SKM-1 (cell line): ENCODE results near the gene CDK19.
"Not testable (repeated sequence)": the region's sequence is repeated elsewhere in the genome, so short reads cannot be mapped to it uniquely, and the experiment has no call there.

Experiments
- DNase-seq: peaks from one replicate; lab custom pipeline; 2025; ENCODE audit not compliant: unreplicated experiment; lab: John Stamatoyannopoulos, UW

Gene CDK19

DNA sequence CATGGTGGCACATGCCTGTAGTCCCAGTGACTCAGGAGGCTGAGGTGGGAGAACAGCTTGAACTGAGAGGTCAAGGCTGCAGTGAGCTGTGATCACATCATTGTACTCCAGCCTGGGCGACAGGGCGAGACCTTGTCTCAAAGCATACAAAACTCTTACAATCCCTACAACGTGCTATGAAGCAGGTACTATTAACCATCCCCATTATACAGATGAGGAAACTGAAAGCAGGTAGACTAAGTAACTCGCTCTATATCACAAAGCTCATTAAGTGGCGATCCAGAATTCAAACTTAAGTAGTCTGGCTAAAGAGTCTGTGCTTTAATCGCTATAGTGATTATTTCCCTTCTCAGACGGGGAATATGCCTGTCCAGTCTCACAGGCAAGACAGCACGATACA, 54.7 kb downstream of the CDK19 start:
- no peak for DNase-seq

DNA sequence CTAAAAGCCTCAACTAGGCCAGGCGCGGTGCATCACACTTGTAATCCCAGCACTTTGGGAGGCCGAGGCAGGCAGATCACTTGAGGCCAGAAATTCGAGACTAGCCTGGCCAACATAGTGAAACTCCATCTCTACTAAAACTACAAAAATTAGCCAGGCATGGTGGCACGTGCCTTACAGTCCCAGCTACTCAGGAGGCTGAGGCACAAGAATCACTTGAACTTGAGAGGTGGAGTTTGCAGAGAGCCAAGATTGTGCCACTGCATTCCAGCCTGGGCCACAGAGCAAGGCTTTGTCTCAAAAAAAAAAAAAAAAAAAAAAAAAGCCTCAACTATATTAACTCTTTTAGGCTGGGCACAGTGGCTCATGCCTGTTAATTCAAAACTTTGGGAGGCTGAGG, 55.2 kb downstream of the CDK19 start:
- DNase-seq: not testable (repeated sequence)

DNA sequence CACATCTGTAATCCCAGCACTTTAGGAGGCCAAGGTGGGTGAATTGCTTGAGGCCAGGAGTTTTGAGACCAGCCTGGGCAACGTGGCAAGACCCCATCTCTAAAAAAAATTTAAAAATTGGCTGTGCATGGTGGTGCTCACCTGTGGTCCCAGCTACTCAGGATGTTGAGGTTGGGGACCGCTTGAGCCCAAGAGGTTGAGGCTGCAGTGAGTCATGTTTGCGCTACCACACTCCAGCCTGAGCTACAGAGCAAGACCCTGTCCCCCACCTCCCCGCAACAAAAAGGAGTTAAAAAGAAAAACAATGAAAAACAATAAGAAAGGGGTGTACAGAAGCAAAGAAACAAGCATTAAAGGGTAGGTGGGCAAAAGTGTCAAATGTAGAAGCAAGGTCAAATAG, 57.3 kb downstream of the CDK19 start:
- no peak for DNase-seq

DNA sequence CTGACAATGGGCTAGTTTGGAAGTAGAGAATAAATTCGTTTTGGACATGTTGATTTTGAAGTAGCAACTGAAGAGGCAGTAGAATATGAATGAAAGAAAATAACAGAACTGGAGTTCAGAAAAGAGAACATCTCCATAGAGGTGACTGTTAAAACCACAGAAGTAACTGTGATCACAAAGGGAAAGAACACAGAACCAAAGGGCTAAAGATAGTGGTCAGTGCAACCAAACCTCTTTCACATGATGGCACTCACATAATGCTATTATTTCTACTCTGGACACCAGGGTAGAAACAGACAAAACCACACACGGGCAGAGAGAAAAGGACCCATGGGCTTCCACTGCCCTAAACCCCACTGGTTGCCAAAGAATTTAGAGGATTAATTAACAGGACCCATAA, 58.5 kb downstream of the CDK19 start:
- DNase-seq: no peak

DNA sequence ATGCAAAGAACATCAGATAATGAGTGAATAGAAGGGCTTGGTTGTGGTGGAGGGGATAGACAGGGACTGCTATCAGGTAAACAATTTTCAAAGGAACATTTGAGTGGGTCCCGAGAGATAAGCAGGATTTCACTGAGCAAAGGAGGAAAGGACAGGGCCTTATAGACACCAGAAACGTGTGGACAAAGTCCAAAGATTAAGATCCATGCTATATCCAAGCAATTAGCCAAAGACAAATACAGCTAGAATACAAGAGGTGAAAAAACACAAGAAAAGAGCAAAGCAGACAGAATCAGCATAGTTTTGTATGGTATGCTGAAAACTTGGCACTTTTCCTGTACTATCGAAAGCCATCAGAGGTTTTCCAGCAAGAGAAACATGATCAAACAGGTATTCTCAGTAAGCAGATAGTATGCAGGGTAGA, 59.8 kb downstream of the CDK19 start:
- no peak for DNase-seq

DNA sequence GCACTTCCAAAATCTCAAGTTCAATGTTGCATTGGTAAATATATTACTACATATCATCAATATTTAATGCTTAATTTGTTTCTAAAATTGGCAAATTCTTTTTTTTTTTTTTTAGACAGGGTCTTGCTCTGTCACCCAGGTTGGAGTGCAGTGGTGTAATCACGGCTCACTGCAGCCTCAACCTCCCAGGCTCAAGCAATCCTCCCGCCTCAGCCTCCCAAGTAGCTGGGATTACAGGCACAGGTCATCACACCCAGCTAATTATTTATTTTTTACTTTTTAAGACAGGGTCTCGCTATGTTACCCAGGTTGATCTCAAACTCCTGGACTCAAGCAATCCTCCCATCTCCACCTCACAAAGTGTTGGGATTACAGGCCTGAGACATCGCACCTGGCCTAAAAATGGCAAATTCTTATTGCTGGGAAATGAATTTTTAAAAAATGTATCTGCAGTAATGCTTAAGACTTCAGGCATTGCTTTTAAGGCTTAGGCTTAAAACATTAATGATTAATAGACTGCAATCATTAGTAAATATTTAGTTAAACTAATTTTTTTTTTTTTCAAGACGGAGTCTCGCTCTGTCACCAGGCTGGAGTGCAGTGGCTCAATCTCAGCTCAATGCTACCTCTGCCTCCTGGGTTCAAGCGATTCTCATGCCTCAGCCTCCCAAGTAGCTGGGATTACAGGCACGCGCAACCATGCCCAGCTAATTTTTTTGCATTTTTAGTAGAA, 61.2 kb downstream of the CDK19 start:
- DNase-seq: not testable (repeated sequence)

DNA sequence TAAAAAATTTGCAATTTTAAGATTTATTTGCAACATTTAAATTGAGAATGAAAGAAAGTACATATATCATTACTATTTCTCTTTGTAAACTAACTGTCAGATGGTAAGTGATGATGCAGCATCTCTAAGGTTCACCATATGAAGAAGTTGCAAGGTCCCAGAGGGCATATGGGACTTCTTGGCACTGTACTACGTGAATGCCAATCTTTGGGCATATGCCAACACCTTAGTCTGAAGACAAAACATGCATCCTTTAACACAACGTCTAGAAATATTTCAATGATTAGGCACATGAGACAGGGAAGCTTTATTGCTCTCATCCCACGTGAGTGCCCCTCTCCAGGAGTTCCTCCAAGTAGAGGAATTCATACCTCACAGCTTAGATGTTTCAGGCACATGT, 66.8 kb downstream of the CDK19 start:
- no peak for DNase-seq

DNA sequence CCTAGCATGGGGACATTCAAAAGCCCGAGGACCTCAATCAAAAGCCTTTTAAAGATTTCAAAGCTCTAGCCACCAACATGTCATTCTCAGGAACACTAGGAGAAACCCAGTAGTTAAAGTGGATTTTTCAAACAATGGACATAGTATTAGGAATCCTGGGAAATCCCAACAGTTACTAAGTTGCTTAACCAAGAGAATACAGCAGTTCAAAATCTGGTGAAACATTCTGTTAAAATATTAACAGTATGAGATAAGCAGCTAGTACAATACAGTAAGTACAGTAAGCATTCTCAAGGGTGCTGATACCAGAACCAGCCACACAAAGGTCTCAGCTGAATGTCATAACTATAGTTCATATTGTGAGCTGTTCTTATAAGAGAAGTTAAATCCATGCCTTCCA, 68.6 kb downstream of the CDK19 start:
- no peak for DNase-seq

DNA sequence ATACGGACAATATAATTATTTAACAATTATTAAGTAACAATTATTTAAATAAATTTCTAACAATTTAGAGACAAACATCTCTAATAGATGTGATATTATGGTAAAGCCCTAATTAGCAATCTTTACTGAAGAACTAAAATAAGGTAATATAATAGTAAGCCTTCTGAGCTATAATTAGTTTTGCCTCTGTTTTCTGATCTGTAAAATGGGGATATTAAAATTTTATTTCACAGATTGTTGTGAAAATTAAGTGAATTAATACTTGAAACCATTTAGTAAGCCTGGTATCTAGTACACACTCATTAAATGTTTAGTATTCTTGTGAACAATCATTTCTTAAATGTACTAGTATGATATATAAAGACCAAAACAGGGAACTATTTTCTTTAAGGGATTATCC, 70.3 kb downstream of the CDK19 start:
- no peak for DNase-seq

DNA sequence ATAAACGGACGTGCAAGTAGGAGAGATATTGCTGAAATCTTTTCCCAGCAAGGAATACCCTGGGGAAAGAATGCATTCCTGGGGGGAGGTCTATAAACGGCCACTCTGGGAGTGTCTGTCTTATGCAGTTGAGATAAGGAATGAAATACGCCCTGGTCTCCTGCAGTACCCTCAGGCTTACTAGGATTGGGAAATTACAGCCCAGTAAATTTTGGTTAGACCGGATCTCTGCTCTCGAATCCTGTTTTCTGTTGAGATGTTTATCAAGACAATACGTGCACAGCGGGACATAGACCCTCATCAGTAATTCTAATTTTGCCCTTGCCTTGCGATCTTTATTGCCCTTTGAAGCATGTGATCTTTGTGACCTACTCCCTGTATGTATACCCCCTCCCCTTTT, 72.7 kb downstream of the CDK19 start:
- DNase-seq: not testable (repeated sequence)

DNA sequence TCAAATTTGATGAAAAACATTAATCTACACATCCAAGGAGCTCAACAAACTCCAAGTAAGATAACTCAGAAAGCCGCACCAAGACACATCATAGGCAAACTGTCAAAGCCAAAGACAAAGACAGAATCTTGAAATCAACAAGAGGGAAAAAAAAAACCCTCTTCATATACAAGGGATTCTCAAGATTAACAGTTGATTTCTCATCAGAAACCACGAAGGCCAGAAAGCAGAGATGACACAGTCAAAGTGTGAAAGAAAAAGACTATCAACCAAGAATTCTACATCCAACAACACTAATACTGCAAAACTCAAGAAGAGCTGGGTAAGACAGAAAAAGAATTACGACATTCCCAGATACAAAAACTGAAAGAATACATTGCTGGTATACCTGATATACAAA, 73.8 kb downstream of the CDK19 start:
- DNase-seq: no peak

DNA sequence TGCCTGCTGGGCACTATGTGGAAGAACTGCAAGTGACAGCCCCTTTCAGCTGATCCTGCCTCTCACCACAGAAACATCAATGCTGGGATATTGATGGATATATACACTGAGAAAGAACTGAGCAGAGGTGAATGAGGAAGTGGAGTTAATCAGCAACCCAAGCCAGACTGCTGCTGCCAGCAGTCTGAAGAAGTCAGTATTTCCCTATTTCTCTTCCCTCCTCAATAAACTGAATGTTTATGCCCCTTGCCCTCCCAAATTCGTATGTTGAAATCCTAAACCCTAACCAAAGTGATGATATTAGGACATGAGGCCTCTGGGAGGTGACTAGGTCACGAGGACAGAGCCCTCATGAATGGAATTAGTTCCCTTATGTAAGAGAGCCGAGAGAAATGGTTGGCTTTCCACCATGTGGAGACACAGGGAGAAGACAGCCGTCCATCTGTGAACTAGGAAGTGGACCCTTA, 76.3 kb downstream of the CDK19 start:
- DNase-seq: peak; percentile 97

DNA sequence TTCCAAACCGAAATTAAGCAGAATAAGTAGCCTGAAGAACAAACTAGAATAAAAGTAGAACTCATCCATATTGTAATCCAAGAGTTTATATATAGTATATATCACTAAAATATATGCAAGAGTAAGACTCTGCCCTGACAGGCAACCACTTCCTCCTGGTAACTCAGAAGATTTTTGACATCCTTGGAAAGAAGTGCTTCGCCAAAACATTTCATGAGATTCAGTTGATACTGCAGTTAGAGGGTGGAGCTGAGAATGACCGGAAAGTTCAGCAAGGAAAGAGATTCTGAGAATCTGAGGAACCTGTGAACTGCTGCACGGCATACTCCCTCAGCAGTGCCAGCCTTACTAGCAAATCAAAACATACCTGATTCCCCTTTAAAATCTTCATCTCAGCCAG, 79.6 kb downstream of the CDK19 start:
- DNase-seq: no peak

DNA sequence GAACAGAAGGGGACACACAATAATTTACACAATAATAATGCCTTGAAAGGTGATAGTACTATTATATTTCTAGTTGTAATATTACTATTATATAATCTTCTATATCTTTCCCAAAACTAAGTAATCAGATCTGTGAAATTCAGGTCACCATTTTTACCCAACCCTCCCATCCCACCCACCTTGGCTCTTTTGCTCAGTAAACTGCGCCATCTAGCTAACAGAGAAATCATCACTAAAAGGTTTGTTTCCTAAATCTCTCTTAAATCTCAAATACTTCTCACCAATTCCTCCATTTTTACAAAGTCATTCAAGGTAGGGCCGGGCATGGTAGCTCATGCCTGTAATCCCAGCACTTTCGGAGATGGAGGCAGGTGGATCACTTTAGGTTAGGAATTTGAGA, 83.4 kb downstream of the CDK19 start:
- no peak for DNase-seq

DNA sequence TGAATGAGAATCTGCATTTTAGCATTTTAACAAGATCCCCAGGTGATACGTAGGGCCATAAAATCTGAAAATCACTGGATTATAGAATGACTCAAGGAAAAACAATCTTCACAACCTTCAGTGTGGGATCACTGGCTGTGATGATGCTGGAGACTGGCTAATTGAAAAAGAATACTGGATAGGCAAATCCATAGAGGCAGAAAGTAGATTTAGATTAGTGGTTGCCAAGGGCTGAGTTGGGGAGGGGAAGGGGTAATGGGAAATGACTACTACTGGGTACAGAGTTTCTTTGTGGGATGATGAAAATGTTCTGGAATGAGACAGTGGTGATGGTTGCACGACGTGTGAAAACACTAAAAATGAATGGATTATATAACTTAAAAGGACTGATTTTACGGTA, 84.1 kb downstream of the CDK19 start:
- DNase-seq: no peak

DNA sequence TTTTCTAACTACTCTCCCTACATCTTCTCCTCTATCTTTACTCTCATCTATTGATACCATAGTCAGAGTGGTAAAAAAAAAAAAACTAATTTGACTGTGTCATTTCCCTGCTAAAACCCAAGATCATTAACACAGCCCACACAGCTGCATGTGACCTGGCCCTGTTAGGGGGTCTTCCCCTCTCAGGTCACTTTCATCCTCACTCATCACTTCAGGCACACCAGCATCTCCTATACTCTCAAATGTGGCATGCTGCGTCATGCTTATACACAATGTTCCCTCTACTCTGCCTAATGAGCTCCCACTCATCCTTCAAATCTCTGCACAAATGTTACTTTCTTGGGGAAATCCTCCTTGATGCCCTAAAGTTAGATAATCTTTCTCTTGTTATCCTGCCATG, 86.8 kb downstream of the CDK19 start:
- DNase-seq: no peak

DNA sequence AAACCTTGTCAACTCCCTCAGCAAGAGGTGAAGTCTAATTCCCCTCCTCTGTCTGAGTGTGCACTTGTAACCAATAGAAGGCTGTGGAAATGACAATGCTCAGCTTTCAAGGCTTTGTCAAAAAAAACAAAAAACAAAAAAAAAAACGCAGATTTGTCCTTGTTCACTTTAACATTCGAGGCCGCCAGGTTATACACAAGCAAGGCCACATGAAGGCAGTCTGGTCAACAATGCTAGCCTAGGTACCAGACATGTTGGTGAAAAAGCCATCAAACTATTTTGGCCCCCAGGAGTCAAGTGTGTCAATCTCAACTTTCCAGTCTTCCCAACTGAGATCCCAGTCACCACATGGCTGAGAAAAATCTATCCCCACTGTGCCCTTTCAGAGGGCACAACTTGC, 92.3 kb downstream of the CDK19 start:
- DNase-seq: no peak

DNA sequence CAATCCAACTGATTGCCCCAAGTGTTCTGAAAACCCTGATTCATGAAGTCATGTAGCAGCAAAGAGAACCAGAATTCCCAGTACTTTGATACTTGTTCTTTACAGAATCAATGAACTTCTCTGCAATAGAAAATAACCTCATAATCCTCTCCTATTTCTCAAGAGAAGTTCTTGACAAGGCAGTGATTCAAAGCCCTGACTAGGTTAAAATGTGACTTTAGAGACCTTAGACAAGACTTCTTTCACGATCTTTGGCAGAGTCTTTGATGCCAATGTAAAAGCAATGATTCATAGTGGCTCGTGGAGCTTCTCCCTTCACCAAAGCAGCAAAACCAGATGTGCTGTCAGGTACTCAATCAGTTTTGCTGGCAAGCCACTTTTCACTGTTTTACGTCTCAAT, 95.2 kb downstream of the CDK19 start:
- no peak for DNase-seq

DNA sequence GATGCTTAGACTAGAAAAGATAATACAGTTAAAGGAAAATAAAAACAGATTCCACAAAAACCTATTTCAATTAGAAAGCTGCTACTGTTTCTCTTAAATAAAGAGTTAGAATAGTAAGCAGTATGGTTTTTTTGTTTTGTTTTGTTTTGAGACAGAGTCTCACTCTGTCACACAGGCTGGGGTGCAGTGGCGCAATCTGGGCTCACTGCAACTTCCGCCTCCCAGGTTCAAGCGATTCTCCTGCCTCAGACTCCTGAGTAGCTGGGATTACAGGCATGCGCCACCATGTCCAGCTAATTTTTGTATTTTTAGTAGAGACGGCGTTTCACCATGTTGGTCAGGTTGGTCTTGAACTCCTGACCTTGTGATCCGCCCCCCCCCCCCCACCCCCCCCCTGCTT, 95.7 kb downstream of the CDK19 start:
- not testable (repeated sequence) for DNase-seq

DNA sequence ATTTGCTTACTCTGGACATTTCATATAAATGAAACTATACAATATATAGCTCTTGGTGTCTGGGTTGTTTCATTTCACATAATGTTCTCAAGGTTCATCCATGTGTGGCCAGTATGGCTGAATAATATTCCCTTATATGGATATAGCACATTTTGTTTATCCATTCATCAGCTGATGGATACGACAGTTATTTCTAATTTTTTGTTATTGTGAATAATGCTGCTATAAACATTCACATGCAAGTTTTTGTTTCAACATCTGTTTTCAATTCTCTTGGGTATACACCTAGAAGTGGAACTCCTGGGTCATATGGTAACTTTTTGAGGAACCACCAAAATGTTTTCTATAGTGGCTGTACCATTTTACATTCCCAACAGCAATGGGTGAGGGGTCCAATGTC, 101.1 kb downstream of the CDK19 start:
- no peak for DNase-seq

DNA sequence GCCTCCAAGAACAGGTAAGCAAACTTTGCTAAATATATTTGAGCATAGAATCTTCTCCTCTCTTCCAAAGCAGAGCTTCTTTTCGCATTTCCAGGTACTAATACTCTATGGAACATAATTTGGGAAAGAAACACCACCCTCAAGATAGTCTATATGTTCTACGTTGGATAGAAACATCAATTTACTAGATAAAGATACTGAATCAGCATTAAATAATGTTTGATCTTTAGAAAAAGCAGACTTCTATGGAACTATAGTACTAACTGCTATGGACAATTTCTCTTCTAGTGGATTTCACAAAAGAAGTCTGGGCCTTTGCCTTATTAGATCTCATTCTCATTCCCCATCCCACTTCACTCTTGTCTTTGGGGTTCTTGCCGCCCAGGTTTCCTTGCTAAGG, 103.0 kb downstream of the CDK19 start:
- DNase-seq: no peak

DNA sequence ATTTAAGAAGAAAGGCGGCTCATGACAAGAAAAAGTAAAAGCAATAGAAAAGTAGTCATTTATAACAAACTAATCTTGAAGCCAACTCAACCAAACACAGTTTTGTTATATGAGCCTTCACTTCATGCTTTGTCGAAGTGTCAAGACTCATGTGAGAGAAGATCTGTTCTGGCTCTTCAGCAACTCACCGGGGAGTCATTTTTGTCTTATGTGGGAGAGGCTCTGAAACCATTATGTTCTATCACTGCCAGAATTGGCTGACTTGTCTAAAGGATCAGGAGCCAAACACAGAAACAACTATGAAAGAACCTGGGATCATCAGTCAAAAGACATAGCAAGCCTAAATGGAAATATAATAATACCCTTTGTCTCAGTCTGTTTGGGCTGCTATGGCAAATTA, 105.2 kb downstream of the CDK19 start:
- DNase-seq: no peak

DNA sequence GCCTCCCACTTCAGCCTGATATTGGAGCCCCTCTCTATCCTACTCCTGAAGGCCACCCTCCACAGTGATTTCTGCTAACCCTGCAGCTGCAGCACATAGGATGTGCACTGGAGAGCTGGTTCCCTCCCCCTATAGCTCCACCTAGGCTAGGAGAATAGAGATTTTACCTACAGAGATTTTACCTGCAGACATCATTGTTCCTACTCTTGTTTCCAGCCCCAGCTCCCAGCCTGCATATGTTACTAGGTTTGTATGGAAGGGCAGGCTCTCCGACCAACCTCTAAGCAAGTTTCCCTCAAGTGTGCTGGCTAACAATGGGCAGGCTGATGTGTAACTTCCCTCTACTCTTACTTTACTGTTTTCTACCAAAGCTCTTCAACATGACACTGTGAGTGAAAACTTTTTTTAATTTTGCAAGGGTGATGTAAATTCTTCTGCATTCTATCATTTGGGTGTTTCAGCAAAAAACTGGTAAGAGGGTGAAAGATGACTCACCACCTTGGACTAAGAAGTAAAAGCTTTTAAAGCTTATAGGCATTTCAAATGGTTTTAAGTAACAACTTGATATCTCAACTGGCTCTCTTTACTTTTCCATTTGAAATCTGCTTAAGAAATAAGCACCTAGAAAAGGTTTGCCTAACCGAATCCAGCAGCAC, 106.8 kb downstream of the CDK19 start:
- no peak for DNase-seq
